ENCODE results near the gene ADGB.
A peak's percentile ranks its signal among the peaks of the same experiment; 100 is the strongest.
"Not testable (repeated sequence)": the region's sequence is repeated elsewhere in the genome, so short reads cannot be mapped to it uniquely, and the experiment has no call there.

The ADGB gene

DNA sequence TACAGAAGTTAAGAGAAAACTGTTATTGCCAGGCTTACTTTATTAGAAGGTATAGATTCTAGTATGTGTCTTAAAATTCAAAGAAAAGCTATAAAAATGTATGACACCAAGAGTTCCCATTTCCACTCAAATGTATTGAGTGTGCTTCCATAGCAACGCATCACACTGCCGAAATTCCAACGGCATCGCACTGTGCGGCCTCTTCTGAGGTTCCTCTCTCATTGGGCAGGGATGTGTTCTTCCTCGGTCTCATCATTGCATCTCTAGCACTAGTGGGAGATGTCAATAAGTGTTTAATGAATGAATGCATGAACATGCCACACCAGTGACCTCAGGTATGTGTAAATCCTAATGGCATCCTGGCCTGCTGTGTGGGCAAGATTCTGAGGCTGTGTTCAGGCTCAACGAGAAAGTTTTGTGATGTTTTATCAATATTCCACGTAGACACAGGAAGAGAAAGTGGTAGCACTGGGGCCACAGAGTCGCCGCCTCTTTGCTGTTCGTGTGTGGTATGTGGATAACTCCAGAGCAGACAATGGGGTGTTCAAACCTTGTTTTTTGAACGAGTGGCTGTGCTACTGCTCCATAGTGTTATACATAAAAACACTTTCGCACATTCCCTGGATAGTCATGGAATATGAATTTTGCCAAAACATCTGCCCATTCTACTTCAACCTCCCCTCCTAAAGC lies 171.6 kb downstream of the ADGB start:
- DNase-seq, result no peak

GRCh38 chr6:146770965-146771735 lies 172.4 kb downstream of the ADGB start:
- no peak for DNase-seq

GRCh38 chr6:146775220-146775619 lies 176.4 kb downstream of the ADGB start:
- DNase-seq, result no peak

DNA sequence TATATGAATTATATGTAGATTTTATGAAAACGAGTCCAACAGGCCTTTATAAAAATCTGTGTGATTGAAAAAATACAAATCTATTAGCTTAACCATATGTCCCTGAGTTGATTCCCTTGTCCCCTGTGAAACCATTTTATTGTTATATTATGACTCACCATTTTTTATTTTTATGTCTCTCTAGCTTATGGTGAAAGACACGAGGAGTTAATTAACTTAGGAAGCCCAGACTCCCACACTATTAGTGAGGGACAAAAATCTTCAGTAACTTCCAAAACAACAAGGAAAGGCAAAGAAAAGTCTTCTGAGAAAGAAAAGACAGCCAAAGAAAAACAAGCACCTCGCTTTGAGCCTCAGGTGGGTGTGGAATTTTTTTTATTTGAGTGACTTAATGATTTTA lies 183.1 kb downstream of the ADGB start:
- no peak for DNase-seq

DNA sequence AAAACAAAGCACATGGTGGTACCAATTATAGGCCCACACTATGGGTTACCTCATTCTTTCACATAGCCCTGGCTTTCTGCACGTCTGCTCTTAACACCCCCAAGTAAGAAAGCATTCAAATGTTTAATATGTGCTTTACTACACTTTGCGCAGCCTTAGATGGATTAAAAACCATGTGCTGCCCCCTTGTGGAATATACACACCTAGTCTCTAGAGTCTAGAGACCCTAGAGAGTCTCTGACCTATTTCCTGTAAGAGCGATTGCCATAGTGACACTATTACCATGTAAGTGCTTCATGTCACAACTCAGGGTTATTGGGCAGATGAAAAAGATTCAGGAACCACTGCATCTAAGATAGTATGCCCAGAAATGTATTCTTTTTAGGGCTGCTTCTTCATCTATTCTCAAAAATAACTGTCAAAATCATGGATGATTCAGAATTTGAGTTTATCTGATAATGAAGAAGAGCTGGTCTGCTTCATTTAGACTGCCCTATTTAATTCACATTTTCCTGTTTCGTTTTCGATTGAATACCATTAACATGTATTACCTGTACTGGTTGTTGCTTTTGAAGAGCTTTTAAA lies 186.3 kb downstream of the ADGB start:
- DNase-seq, result peak; percentile 12

GRCh38 chr6:146787876-146788508 lies 189.2 kb downstream of the ADGB start:
- DNase-seq, result no peak

GRCh38 chr6:146790561-146791091 lies 191.9 kb downstream of the ADGB start:
- DNase-seq, result no peak

DNA sequence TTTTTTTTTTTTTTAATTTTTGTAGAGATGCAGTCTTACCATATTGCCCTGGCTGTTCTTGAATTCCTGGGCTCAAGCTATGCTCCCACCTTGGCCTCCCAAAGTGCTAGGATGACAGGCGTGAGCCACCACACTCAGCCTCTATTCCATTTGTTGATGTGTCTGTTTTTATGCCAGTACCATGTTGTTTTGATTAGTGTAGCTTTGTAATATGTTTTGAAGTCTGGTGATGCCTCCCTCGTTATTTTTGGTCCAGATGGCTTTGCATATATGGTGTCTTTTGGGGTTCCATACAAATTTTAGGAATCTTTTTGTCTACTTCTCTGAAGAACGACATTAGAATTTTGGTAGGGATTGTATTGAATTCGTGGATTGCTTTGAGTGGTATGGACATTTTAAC lies 193.2 kb downstream of the ADGB start:
- DNase-seq, result no peak

- not testable (repeated sequence) for DNase-seq
Observed at GRCh38 chr6:146793218-146793617, 194.4 kb downstream of the ADGB start.

DNA sequence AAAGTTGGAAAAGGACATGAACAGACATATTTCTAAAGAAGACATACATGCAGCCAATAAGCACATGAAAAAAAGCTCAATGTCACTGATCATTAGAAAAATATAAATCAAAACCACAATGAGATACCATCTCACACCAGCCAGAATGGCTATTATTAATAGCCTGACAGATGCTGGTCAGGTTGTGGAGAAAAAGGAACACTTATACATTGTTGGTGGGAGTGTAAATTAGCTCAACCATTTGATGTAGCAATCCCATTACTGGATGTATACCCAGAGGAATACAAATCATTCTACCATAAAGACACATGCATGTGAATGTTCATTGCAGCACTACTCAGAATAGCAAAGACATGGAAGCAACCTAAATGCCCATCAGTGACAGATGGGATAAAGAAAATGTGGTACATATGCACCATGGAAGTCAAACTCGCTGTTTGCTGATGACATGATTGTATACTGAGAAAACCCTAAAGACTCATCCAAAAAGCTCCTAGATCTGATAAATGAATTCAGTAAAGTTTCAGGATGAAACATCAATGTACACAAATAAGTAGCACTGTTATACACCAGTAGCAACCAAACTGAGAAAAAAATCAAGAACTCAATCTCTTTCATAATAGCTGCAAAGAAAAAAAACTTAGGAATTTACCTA lies 196.8 kb downstream of the ADGB start:
- DNase-seq, result no peak

GRCh38 chr6:146803167-146803566 lies 204.4 kb downstream of the ADGB start:
- not testable (repeated sequence) for DNase-seq

DNA sequence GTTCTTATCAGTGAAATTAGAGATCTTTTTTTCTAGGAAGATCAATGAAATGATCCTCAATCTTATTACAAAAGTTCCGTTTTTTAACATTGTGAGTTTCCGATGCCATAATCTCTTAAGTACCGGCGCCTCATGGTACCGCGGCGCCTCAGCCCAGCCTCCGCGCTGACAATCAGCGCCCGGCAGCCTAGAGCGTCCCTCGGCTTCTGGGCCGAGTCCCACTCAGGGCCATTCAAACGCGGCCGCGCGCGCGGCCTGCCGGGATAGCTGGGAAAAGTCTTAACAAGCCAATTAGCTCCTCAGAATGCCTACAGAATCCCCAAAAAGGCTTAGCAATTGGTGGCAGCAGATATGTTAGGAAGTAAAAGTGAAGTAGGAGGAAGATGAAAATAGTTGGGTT lies 204.8 kb downstream of the ADGB start:
- no peak for DNase-seq

- DNase-seq, result no peak
Observed at GRCh38 chr6:146805546-146806325, 207.0 kb downstream of the ADGB start.

DNA sequence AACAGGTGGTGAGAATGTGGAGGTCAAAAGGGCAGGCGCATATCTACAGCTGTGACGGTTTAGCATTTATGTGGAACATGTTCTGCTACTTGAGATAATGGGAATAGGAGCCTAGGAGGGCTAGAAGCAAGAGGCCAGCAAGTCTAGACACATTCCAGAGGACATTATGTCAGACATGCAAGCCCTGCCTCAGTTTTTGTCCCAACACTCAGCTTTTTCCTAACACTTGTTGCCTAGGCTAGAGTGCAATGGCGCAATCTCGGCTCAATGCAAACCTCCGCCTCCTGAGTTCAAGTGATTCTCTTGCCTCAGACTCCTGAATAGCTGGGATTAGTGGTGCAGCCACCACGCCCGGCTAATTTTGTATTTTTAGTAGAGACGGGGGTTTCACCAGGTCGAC lies 210.2 kb downstream of the ADGB start:
- not testable (repeated sequence) for DNase-seq

- DNase-seq, result not testable (repeated sequence)
Observed at GRCh38 chr6:146812811-146813321, 214.1 kb downstream of the ADGB start.

GRCh38 chr6:146813554-146813953 lies 214.8 kb downstream of the ADGB start:
- no peak for DNase-seq

DNA sequence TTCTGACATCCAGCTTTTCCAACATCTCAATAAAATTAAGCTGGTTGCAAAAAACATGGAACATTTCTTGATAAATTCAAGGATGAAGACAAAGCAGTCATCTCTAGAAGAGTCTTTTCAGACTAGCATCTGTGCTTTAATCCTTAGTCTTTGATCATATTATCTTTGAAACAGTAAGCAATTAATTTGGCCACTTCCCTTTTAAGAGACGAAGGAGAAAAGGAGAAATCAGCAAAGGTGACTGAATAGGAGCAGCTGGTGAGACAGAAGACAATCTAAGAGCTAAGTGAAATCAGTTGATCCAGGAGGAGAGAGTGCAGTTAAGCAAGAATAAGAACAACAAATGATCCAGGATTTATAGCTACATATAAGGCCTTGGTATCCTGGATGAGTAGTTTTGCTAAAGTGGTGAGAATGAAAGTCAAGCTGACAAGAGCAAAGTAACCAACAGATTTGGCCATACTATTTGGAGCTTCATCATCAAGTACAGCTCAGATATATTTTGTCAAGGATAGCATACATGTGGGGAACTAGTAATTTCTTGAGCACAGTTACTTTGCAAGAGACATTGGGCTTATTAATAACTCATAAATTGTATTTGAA lies 215.5 kb downstream of the ADGB start:
- no peak for DNase-seq

DNA sequence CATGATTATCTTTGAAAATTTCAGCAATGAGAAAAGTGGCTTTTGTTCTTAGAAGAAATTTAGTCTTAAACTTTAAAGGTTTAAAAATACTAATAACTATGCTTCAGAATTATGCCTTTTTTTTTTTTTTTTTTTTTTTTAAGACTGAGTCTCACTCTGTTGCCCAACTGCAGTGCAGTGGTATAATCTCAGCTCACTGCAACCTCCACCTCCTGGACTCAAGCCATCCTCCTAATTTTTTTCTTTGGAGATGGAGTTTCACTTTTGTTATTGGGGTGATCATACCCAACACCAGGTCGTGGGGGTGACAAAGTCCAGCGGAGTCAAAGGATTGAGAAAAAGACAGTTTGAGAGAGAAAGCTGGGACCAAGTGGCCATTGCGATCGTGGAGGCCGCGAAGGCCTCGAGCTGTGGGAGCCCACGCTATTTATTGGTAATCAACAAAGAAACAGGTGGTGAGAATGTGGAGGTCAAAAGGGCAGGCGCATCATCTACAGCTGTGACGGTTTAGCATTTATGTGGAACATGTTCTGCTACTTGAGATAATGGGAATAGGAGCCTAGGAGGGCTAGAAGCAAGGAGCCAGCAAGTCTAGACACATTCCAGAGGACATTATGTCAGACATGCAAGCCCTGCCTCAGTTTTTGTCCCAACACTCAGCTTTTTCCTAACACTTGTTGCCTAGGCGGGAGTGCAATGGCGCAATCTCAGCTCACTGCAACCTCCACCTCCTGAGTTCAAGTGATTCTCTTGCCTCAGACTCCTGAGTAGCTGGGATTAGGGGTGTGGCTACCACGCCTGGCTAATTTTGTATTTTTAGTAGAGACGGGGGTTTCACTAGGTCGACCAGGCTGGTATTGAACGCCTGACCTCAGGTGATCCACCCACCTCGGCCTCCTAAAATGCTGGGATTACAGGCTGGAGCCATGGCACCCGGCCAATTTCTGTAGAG lies 217.0 kb downstream of the ADGB start:
- DNase-seq, result not testable (repeated sequence)

GRCh38 chr6:146819596-146820320 lies 221.0 kb downstream of the ADGB start:
- no peak for DNase-seq

Measured in NCI-H510A treated with DMSO at 0.1 percent for 48 hours (cell line).